ENCODE data around the gene GREB1L.

GREB1L gene

GRCh38 chr18:21463718-21464117 lies 221.7 kb downstream of the GREB1L start:
- no peak for TF ChIP-seq POLR2A (IDR thresholded peaks at IDR 0.05; ENCODE audit: low read length)
- no peak for TF ChIP-seq GATA1 (IDR thresholded peaks at IDR 0.05; ENCODE audit: low read depth, low read length)
- DNase-seq, result no peak

DNA sequence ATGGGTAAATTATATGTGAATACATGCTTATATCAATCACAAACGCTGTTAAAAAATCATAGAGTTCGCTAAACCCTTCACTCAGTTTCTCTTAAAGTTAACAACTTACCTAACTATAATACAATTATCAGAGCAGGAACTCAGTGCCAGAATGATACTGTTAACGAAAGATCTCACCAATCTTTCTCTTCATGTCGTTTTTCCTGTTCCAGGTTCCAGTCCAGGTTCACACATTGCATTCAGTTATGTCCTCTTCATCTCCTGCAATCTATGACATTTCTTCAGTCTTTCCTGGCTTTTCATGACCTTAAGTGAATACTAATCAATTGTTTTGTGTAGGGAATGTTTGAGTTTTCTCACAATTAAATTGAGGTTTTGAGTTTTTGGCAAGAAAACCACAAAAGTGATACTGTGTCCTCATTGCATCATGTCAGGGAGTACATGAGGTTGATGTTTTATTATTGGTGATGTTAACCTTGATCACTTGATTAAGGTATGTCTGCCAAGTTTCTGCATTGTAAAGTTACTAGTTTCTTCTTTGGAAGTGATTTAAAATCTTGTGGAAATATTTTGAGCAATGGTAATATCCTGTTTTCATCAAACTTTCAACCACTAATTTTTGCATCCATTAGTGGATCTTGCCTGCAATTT lies 226.6 kb downstream of the GREB1L start:
- DNase-seq, result no peak
- TF ChIP-seq GATA1 (IDR thresholded peaks at IDR 0.05; ENCODE audit: low read depth, low read length) (no peak), POLR2A (IDR thresholded peaks at IDR 0.05; ENCODE audit: low read length) (no peak)

- TF ChIP-seq GATA1 (IDR thresholded peaks at IDR 0.05; ENCODE audit: low read depth, low read length) (no peak), POLR2A (IDR thresholded peaks at IDR 0.05; ENCODE audit: low read length) (no peak)
- no peak for DNase-seq
Observed at GRCh38 chr18:21472741-21473140, 230.7 kb downstream of the GREB1L start.

GRCh38 chr18:21474621-21475020 lies 232.6 kb downstream of the GREB1L start:
- no peak for DNase-seq
- TF ChIP-seq POLR2A (IDR thresholded peaks at IDR 0.05; ENCODE audit: low read length), result no peak
- TF ChIP-seq GATA1 (IDR thresholded peaks at IDR 0.05; ENCODE audit: low read depth, low read length), result no peak

DNA sequence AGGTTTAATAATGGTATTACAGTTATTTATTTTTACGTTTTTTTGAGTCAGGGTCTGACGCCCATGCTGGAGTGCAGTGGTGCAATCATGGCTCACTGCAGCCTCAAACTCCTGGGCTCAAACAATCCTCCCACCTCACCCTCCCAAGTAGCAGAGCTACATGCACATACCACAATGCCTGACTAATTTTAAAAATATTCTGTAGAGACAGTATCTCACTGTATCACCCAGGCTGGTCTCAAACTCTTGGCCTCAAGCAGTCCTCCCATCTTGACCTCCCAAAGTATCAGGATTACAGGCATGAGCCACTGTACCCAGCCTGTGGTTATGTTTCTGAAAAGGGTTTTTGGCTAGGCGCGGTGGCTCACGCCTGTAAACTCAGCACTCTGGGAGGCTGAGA lies 237.7 kb downstream of the GREB1L start:
- TF ChIP-seq POLR2A (IDR thresholded peaks at IDR 0.05; ENCODE audit: low read length) (no peak), GATA1 (IDR thresholded peaks at IDR 0.05; ENCODE audit: low read depth, low read length) (no peak)
- DNase-seq, result no peak

- DNase-seq, result no peak
- no peak for TF ChIP-seq GATA1 (IDR thresholded peaks at IDR 0.05; ENCODE audit: low read depth, low read length)
- no peak for TF ChIP-seq POLR2A (IDR thresholded peaks at IDR 0.05; ENCODE audit: low read length)
Observed at GRCh38 chr18:21481739-21482138, 239.7 kb downstream of the GREB1L start.

DNA sequence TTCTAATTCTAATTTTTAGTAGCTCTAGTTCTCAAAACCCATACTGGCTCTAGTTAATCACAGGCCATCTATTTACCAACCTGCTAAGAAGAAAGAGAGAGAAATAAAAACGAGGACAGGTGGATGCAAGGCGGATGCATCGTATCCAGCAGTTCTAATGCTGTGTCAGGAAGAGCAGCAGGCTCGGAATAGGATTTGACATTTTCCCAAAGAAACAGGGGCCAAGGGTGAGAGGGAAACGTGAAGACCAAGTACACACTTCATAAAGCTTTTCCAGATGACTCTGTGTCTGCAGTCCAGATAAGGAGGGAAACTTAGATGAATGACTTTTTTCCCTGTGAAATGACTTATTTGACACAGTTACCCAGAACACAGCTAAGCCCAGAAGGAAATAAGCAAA lies 241.0 kb downstream of the GREB1L start:
- TF ChIP-seq POLR2A (IDR thresholded peaks at IDR 0.05; ENCODE audit: low read length) (no peak), GATA1 (IDR thresholded peaks at IDR 0.05; ENCODE audit: low read depth, low read length) (no peak)
- DNase-seq, result no peak

DNA sequence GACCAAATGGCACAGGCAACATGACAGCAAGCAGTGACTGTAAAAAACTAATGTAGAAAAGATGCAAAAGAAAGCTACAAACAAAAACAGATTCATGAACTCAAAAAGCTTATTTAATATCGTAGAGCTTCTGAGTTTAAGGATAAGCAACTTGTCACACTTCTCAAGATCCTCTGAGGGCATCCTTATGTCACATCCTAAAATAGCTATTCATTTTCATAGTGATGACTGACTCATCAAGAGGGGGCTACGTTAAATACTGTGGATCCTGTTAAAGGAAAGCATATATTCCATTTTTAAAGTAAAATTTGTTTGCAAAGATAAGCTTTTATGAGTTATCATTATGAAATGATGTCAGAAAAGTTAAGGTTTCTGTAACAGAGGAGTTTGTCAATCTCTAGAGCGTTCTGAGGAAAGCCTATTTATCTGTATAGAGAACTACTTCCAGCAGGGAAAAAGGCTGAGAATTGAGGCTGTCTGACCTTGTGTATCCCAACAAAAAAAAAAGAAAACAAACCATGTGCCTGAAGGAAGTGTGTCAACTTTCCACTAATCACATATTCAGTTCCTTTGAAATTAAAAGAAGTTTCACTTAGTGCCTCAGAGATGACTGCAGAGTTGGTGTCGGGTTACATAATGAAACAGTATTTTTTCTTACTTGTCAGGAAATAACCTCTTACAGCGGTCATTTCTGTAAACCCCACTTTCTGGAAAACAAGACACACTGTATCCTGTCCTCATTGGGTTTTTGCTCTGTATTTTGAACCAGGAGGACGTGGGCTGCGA lies 243.0 kb downstream of the GREB1L start:
- DNase-seq, result no peak
- TF ChIP-seq POLR2A (IDR thresholded peaks at IDR 0.05; ENCODE audit: low read length) (no peak), GATA1 (IDR thresholded peaks at IDR 0.05; ENCODE audit: low read depth, low read length) (no peak)

DNA sequence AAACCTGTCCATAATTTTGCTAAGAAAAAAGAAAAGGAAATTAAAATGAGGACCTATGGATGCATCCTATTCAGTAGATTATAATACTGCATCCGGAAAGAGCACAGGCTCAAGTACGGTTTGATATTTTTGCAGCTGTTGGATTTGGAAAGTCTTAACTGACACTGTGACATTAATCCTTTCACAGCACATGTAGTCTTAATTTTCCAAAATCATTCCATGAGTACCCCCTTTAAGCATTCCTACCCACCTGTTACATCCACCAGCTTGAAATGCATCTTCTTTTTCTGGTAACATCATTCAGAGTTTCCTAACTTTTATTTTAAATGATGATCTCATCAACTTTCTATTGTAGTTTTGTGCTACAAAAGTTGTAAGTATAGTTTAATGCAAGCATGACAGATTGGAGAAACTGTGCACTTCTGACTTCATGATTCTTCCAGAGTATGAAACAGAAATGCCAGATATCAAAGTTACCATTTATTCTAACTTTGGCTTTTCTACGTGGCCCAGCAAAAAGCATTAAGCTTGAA lies 244.9 kb downstream of the GREB1L start:
- TF ChIP-seq GATA1 (IDR thresholded peaks at IDR 0.05; ENCODE audit: low read depth, low read length) (no peak), POLR2A (IDR thresholded peaks at IDR 0.05; ENCODE audit: low read length) (no peak)
- no peak for DNase-seq

- peak; percentile 67 to 84 for DNase-seq
- no peak for TF ChIP-seq POLR2A (IDR thresholded peaks at IDR 0.05; ENCODE audit: low read length)
- TF ChIP-seq GATA1 (IDR thresholded peaks at IDR 0.05; ENCODE audit: low read depth, low read length), result no peak
Observed at GRCh38 chr18:21489119-21489750, 247.2 kb downstream of the GREB1L start.

DNA sequence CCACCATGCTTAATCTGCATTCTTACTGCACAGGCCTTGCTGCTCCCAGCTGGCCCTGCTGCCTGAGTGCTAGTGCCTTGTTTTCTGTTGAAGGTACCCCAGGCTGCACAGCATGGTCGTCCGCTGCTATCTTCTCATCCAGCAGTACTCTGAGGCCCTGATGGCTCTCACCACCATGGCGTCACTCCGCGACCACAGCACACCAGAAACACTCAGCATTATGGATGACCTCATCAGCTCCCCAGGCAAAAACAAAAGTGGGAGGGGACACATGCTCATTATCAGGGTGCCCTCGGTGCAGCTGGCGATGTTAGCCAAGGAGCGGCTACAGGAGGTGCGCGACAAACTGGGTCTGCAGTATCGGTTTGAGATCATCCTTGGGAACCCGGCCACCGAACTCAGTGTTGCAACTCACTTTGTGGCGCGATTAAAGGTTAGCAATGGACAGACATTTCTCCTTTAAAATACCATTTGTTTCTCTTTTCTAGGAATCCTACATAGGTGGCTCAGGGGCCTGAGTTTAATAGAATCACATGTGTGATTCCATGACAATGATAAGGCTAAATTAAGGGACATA lies 248.0 kb downstream of the GREB1L start:
- TF ChIP-seq POLR2A (IDR thresholded peaks at IDR 0.05; ENCODE audit: low read length), result no peak
- no peak for TF ChIP-seq GATA1 (IDR thresholded peaks at IDR 0.05; ENCODE audit: low read depth, low read length)
- DNase-seq, result peak; percentile 12 to 34

DNA sequence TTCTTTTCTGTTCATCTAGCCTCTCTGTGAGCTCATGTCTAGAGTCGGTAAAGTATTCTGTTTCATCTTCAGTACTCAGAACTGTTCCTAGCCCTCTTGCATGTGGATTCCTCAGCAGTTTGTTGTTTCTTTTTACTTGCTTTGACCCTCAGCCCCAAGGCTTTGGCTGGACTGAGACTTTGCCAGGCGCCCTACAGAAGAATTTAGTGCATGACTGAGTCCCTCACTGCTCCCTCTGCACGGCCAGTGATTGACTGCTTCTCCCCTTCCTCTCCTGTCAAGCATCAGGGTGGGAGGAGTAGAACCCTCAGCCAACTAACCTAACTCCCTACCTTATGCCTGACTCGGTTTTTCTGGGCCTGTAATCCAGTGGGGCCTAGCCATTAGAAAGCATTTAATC lies 248.7 kb downstream of the GREB1L start:
- DNase-seq, result no peak
- TF ChIP-seq POLR2A (IDR thresholded peaks at IDR 0.05; ENCODE audit: low read length) (no peak), GATA1 (IDR thresholded peaks at IDR 0.05; ENCODE audit: low read depth, low read length) (no peak)

- DNase-seq, result no peak
- TF ChIP-seq POLR2A (IDR thresholded peaks at IDR 0.05; ENCODE audit: low read length) (no peak), GATA1 (IDR thresholded peaks at IDR 0.05; ENCODE audit: low read depth, low read length) (no peak)
Observed at GRCh38 chr18:21496277-21496835, 254.3 kb downstream of the GREB1L start.

DNA sequence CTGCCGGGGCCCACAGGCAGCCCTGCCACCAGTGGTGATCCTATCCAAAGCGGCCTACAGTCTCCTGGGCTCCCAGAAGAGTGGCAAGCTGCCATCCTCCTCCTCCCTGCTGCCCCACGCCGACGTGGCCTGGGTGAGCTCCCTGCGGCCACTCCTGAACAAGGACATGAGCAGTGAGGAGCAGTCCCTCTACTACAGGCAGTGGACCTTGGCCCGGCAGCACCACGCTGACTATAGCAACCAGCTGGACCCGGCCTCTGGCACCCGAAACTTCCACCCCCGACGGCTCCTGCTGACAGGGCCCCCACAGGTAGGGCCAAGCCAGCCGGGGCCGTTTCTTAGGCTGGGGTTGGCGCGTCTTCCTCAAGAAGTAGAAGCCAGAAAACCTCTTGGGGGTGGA lies 258.0 kb downstream of the GREB1L start:
- no peak for DNase-seq
- TF ChIP-seq GATA1 (IDR thresholded peaks at IDR 0.05; ENCODE audit: low read depth, low read length) (no peak), POLR2A (IDR thresholded peaks at IDR 0.05; ENCODE audit: low read length) (no peak)

Data from erythroblast (primary cell).